Astrocyte (in vitro differentiated cells and primary cell): ENCODE results near the gene KCNG1.

Source experiments
- EZH2 ChIP-seq: IDR thresholded peaks from 2 replicates; pipeline ENCODE4 v1.6.1; 2012; ENCODE audit warnings: mild to moderate bottlenecking, low read length, inconsistent platforms; ENCODE audit not compliant: insufficient read depth
- TF ChIP-seq, protein P1 (sequence below): IDR thresholded peaks from 2 replicates; pipeline ENCODE4 v1.5.1; 2011; ENCODE audit warnings: low read depth, mild to moderate bottlenecking, inconsistent platforms, low read length, moderate library complexity; ENCODE audit not compliant: insufficient read depth

DNA sequence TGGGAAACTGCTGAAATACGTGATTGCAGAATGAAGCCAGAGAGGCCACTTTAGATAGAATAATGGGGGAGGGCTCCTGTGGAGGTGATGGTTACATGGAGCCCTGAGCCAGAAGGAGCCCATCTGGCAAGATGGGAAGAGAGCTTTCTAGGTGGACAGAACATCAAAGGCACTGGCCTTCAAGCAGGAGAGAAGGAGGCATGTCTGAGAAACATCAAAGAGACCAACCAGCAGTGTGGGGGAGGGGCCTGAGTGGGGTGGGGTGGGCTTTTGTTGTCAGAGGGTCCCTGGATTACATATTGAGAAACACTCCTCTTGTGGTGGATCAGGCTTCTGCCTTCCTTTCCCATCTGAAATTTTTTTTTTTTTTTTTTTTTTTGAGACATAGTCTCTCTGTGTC, 1.9 kb upstream of the KCNG1 start:
- TF ChIP-seq, protein P1, sequence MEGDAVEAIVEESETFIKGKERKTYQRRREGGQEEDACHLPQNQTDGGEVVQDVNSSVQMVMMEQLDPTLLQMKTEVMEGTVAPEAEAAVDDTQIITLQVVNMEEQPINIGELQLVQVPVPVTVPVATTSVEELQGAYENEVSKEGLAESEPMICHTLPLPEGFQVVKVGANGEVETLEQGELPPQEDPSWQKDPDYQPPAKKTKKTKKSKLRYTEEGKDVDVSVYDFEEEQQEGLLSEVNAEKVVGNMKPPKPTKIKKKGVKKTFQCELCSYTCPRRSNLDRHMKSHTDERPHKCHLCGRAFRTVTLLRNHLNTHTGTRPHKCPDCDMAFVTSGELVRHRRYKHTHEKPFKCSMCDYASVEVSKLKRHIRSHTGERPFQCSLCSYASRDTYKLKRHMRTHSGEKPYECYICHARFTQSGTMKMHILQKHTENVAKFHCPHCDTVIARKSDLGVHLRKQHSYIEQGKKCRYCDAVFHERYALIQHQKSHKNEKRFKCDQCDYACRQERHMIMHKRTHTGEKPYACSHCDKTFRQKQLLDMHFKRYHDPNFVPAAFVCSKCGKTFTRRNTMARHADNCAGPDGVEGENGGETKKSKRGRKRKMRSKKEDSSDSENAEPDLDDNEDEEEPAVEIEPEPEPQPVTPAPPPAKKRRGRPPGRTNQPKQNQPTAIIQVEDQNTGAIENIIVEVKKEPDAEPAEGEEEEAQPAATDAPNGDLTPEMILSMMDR, result no peak
- TF ChIP-seq EZH2, result no peak
